HG03095 (cell line): Measurements from ENCODE around the gene NKPD1.

Experiments used
- ATAC-seq: cut with Tn5 transposase; IDR thresholded peaks from one replicate; pipeline ENCODE4 v1.9.1; 2021; ENCODE audit warnings: moderate library complexity; ENCODE audit not compliant: unreplicated experiment

The NKPD1 gene

DNA sequence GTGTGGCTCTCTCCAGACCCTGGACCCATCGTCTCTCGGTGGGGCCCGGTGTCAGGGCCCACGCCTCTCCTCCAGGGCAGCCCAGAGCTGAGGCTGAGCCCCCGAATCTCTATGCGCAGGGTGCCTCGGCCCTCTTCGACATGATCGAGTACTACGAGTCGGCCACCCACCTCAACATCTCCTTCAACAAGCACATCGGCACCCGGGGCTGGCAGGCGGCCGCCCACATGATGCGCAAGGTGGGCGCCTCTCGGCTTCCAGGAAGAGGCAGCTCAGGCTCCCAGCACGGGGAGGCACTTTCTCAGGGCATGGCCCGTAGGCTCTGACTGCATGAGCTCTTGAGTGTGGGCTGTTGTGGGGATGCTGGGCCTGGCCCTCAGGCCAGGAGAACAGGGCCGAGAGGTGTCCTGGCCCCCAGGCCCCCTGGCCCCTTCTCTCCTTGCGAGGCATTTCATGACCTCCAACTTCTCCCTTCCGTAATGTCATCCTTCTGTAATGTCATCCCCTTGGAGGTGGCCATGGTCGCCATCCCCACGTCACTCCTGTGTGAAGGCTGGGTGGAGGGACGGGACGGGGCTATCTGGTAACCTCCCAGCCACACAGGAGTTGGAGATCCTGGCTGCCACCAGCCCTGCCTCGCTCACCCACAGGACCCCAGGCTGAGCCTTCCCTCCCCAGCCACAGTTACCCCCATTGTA, 19.4 kb downstream of the NKPD1 start:
- ATAC-seq, result no peak

- ATAC-seq, result no peak
Measured at GRCh38 chr19:45140533-45140932, 20.2 kb downstream of the NKPD1 start.

DNA sequence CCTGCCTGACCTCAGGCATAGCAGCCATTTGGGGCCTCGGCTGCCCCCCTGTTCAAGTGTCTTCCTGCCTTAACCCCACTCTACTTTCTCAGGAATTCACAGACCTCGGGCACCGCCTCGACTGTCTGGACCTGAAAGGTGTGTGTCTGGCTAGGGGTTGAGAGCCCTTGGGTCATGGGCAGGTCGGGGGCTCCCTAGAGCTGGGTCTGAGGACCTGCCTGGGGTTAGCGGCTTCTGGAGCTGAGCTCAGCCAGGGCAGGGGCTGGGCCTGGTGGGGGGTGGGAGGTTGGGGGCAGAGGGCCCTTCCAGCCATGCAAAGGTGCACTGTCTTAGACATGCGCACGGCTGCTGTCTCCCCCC, 20.7 kb downstream of the NKPD1 start:
- ATAC-seq, result no peak

GRCh38 chr19:45139286-45140143, 21.3 kb downstream of the NKPD1 start:
- ATAC-seq, result no peak

DNA sequence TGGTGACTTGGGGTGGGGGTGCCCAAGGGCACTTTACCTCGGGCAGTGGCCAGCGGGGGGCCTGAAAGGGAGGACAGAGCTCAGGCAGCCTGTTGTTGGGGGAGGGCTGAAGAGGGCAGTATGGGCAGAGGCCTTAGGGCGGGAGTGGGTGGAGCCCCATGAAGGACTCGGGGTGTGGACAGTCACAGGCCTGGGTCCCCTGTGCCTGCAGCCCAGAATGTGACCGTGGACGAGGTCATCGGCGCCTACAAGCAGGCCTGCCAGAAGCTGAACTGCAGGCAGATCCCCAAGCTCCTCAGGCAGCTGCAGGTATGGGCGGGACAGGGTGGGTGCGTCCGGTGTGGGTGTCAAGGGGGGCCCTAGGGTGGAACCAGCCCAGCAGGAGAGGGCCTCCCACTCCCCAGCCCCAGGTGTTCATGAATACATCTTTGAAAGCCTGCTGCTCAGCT, 22.5 kb downstream of the NKPD1 start:
- ATAC-seq, result no peak

- peak; percentile 61 for ATAC-seq
Measured at GRCh38 chr19:45137179-45137761, 23.5 kb downstream of the NKPD1 start.

DNA sequence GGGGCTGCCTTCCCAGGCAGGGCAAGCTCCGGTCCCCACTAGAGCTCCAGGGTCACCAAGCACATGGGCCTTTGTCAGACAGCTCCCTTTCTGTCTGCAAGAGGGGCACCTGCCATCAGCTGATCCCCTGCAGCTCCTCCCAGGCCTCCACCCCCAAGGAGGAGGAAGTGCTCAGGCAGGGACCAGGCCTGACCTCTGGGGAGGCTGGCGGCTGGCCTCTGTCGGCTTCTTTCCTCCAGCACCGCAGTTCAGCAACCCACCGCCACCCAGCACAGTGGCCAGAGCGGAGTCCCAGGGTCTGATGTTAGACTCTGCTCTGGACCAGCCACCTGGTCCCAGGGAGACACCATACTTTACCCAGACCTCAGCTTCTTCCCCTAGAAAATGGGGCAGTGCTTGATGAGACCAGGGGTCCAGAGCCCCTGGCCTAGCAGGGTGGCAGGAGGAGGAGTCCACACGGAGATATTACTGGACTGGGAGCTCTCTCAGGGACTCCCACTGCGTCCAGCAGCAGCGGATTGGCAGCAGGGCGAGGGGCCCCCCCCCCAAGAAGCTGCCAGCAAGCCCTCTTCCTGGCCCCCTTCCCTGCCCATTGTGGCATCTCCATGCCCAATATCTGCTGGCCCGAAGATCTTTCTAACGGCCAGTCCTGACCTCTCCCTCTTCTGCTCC, 24.1 kb downstream of the NKPD1 start:
- ATAC-seq, result no peak

DNA sequence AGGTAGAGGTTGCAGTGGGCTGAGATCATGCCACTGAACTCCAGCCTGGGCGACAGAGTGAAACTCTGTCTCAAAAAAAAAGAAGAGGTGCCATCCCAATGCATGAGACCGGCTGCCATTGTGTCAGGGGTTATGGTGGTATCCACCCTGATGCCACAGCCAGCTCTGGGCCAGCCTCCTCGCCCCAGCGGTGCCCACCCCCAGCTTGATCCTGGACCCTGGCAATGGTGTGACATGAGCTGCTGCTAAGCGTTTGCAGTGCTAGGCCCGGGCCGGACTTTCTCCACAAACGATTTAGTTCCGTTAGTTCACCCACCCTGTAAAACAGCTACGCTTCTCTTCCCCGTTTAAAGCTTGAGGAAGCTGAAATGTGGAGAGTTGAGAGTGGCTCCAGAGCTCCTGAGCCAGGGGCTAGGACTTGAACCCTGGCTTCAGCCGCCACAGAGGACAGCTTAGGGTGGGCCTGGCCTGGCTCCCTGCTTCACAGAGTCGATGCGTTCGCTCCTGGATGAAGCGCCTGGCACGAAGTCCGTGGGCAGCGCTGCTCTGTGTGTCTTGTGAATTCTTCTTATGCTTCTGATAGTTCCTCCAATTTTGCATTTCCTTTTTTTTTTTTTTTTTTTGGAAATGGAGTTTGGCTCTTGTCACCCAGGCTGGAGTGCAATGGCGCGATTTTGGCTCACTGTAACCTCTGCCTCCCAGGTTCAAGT, 25.5 kb downstream of the NKPD1 start:
- no peak for ATAC-seq

- ATAC-seq, result no peak
Measured at GRCh38 chr19:45133661-45134060, 27.1 kb downstream of the NKPD1 start.

GRCh38 chr19:45130888-45131615, 29.7 kb downstream of the NKPD1 start:
- no peak for ATAC-seq

- no peak for ATAC-seq
Measured at GRCh38 chr19:45130236-45130635, 30.5 kb downstream of the NKPD1 start.

GRCh38 chr19:45128806-45129205, 32.0 kb downstream of the NKPD1 start:
- no peak for ATAC-seq

DNA sequence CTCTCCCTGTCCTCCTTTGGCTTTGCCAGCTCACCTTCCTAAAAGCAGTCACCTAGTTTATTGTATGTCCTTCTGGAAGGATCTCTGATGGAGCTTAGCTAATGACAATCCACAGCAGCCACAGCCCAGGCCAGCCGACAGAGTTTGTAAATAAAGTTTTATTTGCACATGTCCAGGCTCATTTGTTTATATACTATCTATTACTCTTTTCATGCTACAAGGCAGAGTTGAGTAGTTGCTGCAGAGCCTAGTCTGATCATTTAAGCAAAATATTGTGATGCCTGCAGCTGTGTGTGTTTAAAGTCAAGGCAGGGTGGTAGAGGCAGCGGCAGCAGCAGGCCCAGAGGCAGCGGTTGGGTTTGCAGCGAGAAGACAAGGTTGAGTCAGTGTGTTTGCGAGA, 32.6 kb downstream of the NKPD1 start:
- ATAC-seq, result no peak

DNA sequence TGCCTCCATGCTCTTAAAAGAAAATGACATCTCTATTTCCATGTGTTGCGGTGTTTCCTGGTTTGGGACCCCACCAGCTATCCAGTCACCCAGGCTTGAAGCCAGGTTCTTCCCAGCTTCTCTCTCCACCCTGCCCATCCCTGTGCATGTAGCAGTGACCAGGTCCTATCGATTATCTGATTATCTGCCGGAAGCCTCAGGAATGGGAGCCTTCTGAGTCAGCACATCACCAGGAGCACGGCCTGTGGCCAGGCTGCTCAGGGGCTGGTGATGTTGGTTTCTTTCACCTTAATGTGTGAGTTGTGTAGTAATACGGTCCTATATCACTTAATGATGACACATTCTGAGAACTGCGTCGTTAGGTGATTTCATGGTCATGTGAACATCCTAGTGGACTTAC, 34.1 kb downstream of the NKPD1 start:
- no peak for ATAC-seq

DNA sequence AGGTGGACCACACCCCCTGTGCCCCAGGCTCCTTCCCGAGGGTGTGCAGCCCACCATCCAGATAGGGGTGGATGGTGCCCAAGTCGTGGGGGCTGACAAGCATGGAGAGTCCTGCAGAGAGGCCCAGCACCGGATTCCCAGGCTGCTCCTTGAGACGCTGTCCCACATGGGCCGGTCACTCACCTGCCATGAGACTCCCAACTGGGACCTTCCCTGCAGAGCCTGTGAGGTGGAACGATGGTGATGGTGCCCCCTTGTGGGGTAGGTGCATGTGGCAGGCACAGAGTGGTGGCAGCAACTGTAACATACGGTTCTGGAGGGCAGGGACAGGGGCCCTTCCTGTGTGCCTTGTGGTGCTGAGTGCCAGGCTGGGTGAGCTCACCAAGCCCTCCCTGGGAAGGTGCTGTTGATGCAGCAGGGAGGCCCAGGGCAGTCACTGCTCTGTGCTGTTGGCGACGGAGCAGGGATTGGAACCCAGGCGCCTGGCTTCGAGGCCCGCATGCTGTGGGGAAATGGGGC, 34.7 kb downstream of the NKPD1 start:
- no peak for ATAC-seq

DNA sequence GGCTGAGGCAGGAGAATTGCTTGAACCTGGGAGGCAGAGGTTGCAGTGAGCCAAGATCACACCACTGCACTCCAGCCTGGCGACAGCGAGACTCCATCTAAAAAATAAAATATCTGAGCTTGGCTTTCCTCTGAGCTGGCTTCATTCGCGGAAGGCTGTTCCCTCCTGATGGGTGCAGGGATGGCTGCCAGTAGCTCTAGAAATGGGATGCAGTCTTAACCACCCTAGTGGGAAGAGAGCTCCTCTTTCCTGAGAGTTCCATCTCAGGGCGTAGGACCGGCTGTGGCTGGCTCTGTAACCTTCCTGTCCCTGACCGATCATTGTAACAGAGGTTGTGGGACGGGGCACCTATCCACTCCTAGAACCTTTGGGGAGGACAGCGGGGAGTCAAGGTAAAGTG, 35.4 kb downstream of the NKPD1 start:
- ATAC-seq, result no peak

GRCh38 chr19:45124021-45124420, 36.8 kb downstream of the NKPD1 start:
- no peak for ATAC-seq

GRCh38 chr19:45123440-45123850, 37.3 kb downstream of the NKPD1 start:
- no peak for ATAC-seq

GRCh38 chr19:45122832-45123231, 38.0 kb downstream of the NKPD1 start:
- no peak for ATAC-seq

- no peak for ATAC-seq
Measured at GRCh38 chr19:45121827-45122345, 38.9 kb downstream of the NKPD1 start.
